HG03159 (cell line): ENCODE results near the gene SGCA.

Source experiments
- ATAC-seq: cut with Tn5 transposase; IDR thresholded peaks from one replicate; pipeline ENCODE4 v1.9.1; 2021; ENCODE audit warnings: mild to moderate bottlenecking, moderate library complexity; ENCODE audit not compliant: unreplicated experiment

SGCA gene

GRCh38 chr17:50166518-50167181 lies 845 bp downstream of the SGCA start:
- no peak for ATAC-seq

GRCh38 chr17:50167371-50167770 lies 1.6 kb downstream of the SGCA start:
- no peak for ATAC-seq

- ATAC-seq, result no peak
Observed at GRCh38 chr17:50168319-50168718, 2.5 kb downstream of the SGCA start.

GRCh38 chr17:50169121-50169764 lies 3.4 kb downstream of the SGCA start:
- ATAC-seq, result no peak

- no peak for ATAC-seq
Observed at GRCh38 chr17:50169881-50170459, 4.2 kb downstream of the SGCA start.

GRCh38 chr17:50170662-50171370 lies 5.0 kb downstream of the SGCA start:
- no peak for ATAC-seq

- ATAC-seq, result no peak
Observed at GRCh38 chr17:50171371-50172071, 5.7 kb downstream of the SGCA start.

GRCh38 chr17:50172130-50172529 lies 6.3 kb downstream of the SGCA start:
- no peak for ATAC-seq

GRCh38 chr17:50172936-50173334 lies 7.1 kb downstream of the SGCA start:
- no peak for ATAC-seq

GRCh38 chr17:50173335-50173941 lies 7.6 kb downstream of the SGCA start:
- ATAC-seq, result no peak

- no peak for ATAC-seq
Observed at GRCh38 chr17:50174444-50174843, 8.6 kb downstream of the SGCA start.

GRCh38 chr17:50175035-50175807 lies 9.4 kb downstream of the SGCA start:
- ATAC-seq, result no peak

- ATAC-seq, result no peak
Observed at GRCh38 chr17:50176559-50177357, 11.0 kb downstream of the SGCA start.

- ATAC-seq, result no peak
Observed at GRCh38 chr17:50177476-50177875, 11.7 kb downstream of the SGCA start.

GRCh38 chr17:50177983-50178834 lies 12.4 kb downstream of the SGCA start:
- ATAC-seq, result no peak

GRCh38 chr17:50180111-50180510 lies 14.3 kb downstream of the SGCA start:
- no peak for ATAC-seq

- ATAC-seq, result no peak
Observed at GRCh38 chr17:50180620-50181019, 14.8 kb downstream of the SGCA start.

- ATAC-seq, result no peak
Observed at GRCh38 chr17:50181144-50181543, 15.3 kb downstream of the SGCA start.
